HG03095 (cell line): ENCODE data around the gene PCBP4.

Experiments used
- ATAC-seq: cut with Tn5 transposase; IDR thresholded peaks from one replicate; pipeline ENCODE4 v1.9.1; 2021; ENCODE audit warnings: moderate library complexity; ENCODE audit not compliant: unreplicated experiment

PCBP4 gene

DNA sequence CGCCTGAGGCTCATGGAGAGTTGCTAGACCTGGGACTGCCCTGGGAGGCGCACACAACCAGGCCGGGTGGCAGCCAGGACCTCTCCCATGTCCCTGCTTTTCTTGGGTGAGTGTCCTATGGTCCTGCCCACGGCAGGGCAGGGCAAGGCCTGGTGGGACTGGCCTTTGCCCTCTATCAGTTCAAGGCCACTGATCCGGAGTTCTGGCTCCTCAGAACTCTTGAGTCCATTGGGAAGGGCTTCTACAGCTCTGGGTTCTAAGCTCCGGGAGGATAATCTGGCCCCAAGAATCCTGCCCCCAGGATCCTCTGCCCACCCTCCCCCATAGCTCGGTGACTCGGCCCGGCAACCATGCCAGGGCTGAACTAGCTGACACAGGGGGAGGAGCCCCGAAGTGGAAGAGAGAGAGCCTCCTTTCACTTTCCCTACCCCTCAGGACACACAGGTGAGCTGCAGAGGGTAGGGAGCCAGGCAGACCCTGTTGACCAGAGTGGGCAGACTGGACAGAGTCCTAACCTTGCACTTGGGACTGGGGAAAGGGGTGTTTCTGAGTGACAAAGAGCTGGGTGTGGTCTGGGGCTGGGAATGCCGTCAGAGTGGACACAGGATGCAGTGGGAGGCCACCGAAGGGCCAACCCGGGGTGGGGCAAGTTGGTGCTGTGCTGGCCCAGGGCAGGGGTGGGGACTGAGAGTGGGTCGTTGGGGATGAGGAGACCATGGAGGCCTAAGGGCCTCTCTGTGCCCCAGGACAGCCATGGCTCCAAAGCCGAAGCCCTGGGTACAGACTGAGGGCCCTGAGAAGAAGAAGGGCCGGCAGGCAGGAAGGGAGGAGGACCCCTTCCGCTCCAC, 24.4 kb downstream of the PCBP4 start:
- peak; percentile 28 for ATAC-seq

DNA sequence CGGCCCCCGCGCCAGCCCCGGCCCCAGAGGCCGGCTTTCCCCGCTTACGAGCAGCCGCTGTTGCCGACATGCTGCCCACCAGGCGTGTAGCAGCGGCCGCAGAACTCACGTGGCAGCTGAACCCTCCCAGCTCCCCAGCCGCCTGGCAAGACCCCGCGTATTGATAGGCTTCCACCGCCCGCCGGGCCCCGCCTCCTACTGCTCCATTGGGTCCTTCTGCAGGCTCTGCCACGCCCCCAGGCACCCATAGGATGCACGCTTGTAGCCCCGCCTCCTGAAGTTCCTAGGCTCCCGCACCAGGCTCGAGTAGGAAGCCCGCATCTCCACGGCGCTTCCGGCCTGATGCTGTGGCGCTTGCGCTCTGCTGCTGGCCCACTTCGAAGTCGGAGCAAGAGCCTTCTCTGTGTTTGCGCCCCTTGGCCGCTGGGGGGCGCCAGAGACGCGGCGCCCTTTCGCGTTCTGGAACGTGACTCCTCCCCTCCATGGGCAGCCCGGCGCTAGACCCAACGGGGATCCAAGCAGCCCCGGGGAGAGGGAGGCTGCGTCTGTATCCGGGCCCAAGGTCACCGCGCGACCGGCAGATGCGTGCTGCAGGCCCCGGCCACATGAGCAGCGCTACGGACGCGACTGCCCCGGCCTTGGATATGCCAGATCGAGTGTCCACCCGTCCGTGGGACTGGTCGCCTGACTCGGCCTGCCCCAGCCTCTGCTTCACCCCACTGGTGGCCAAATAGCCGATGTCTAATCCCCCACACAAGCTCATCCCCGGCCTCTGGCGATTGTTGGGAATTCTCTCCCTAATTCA, 25.3 kb downstream of the PCBP4 start, which contains the start of the genes PARP3 and RRP9:
TSS of gene PARP3 (plus strand) at position 566 of the 805 bp plus-strand sequence. CDS start 993 bp downstream, outside the sequence.
TSS of gene RRP9 (minus strand) at position 107 of the 805 bp plus-strand sequence. CDS start at position 70, 37 bp downstream.
- peak; percentile 81 for ATAC-seq

DNA sequence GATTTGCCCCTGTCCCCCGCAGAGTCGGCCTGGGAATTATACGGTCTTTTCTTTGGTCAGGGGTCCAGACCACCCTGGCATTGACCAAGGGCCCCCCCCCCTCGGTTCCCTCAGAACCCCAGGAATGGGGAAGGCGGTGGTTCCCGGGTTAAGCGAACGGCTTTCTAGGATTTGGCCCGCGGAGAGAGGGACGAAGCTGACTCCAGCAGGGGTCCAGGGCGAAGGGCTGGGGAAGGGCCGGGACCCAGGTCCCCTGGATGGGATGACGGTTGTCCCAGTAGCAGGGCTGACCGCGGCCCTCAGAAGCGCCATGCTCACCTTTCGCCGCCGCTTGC, 25.8 kb downstream of the PCBP4 start:
- ATAC-seq: no peak

DNA sequence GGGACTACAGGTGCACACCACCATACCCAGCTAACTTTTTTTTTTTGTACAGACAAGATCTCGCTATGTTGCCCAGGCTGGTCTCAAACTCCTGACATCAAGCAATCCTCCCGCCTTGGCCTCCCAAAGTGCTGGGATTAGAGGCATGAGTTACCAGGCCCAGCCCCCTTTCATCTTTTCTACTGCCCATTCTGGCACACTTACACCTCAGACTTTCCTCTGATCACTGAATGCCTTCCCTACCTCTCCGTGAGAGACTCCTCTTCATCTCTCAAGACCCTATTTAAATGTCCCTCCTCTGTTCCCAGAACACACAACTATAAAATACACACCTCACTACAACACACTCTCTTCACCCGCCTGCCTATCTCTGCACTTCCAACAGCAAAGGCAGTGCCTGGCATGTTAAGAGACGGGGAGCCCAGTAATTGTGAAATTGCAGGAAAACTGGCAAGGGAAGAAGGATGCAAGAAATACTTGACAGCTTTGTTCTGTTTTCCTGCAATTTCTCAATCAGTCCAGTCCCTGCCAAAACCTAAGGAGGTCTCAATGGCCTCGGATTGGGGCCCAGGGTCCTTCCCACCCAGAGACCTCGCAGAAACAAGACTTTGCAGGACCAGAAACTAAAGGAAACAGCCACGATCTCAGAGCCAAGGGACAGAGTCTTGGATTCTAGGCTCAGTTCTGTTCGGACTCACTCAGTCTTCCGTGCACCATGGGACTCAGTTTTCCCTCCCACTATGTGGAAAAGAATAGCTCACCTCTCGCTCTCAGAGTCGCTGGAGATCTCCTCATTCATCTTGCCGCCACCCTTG, 26.4 kb downstream of the PCBP4 start:
- no peak for ATAC-seq

DNA sequence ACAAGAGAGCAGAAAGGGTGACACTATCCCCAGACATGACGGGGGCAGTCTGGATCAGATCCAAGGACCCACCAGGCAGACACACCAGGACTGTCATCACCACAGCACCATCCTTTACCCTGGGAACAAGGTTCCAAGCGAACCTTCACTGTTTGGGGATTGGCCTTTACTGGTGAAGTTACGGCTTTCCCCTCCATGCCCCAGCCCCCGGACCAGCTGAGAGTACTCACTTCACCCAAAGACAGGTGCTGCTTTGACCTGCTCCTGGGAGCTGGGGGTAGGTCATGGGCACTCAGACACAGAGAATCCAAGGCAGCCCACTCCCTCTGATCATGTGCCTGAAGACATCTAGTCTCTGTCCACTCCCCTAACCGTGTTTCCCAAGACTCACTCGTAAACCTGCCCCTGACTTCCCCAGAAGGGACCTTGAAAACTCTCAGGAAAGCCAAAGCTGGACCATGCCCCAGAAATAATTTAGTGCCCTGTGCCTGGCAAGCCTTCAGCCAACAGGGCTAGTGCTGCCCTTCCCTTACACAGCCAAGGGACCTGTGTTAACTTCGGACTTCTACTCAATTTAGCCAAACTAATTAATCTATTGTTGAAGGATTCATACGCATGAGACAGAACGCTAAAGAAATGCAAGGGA, 28.4 kb downstream of the PCBP4 start:
- no peak for ATAC-seq

DNA sequence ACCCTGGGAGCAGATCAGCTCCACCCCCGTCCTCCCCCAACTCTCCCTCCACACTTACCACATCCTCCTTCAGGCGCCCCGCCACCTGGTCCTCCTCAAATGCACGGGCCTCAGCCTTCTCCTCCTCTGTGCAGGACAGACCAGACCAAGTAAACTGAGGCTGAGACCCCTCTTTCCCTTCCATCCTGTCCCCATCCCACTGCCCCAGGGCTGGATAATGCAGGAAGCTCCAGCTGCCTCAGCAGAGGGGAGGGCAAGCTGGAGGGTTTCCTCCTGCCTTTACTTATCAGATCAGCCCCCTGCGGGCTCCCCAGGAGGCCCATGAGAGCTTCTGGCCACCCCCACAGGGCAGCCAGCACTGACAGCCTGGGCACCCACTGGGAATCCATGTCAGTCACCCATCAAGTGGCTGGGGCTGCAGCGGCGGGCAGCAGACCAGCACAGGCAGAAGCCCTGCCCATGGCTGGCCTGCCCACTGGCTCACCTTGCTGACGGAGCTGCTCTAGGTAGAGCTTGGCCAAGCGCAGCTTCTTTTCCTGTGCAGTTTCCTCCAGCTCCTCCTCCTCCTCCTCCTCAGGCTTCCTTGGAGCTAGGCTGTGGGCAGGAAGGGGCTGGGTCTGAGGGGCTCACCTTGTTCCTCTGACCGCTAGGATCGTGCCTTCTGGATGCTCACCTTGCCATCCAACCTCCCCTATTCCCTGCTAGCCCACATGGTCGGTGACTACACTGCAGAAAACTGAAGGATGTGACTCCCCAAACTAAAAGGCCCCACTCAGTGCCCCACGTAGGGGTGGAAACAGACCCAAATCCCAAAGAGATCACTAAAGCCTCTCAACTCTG, 29.4 kb downstream of the PCBP4 start:
- ATAC-seq: no peak

DNA sequence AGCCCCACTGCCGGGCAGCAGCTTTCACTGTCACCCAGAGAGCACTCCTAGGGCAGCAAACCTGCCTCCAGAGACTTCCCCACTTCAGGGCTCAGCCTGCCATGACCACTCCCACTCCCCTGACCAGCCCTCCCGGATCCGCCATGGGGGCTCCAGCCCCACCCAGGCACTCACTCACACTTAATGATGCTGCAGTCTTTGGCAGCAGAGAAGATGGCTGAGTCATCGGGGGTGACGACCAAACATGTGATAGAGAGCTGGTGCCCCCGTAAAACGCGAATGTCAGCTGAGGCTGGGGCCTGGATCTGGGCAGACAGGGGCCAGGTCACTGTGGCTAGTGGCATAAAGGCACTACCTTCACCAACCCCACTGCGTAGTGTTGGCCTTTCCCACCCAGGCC, 30.2 kb downstream of the PCBP4 start:
- no peak for ATAC-seq

DNA sequence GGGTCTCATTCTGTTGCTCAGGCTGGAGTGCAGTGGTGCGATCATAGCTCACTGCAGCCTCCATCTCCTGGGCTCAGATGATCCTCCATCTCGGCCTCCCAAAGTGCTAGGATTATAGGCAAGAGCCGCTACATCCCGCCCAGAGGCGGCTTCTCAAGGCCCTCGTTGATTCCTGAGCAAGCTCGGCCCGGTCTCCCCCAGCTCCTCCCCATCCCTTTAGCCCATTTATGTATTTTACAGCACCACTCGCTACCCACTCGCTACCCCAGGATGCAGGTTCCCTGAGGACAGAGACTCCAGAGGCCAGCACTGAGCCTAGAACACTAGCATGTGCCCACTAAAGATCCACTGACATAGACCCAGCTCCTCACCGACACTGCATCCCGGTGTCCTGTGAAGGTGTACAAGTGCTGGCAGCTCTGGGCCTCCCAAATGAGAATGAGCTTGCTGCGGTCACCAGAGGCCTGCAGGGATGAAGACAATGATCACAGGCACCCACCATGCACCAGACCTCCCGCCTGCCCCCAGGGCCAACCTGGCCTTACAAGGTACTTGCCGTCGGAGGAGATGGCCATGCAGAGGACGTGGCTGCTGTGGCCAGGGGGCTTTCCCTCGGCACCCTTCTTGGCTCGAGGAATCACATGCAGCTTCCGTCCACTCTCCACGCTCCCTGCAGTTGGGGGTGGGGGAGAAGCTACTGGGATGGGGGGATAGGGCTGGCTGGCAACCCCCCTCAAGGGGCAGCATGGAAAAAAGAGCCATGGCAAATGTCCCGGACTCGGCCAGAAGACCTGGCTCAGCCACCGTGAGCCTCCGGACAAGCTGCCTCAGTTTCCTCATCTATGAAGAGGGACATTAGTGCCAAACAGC, 31.1 kb downstream of the PCBP4 start:
- ATAC-seq: no peak

DNA sequence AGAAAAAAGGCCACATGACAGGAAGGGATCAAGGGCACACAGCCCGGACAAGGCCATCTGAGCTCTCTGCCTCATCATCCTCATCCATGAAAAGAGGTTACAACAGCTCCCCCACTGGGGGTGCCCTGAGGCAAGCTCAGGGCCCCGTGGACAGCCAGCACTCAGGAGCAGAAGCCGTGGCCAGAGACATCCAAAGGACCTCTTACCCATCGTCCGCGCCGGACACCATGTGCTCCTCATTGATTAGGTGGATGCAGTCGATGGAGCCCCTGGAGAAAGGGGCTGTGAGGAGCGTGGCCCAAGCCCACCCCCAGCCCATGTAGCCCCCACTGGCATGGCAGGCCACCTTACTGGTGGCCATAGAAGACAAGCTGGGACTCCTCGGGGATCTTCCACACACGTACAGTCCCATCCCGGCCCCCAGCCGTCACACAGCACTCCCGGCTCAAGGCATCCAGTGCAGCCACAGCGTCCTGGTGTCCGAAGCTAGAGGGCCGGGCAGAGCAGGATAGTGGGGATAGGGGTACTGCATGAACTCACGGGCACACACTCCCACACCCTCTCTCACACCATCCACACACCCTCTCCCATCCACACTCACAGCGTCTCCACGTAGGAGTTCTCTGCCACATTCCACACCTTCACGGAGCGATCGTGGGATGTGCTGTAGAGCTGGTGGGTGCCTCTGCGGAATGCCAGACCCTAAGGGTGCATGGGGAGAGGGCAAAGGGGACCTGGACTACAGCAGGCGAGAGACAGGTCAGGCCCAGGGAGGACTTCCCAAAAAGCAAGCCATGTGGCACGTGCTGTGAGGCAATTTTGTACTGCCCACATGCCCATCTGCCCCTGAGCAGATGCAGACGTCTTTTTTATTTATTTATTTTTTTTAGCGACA, 32.0 kb downstream of the PCBP4 start:
- no peak for ATAC-seq

DNA sequence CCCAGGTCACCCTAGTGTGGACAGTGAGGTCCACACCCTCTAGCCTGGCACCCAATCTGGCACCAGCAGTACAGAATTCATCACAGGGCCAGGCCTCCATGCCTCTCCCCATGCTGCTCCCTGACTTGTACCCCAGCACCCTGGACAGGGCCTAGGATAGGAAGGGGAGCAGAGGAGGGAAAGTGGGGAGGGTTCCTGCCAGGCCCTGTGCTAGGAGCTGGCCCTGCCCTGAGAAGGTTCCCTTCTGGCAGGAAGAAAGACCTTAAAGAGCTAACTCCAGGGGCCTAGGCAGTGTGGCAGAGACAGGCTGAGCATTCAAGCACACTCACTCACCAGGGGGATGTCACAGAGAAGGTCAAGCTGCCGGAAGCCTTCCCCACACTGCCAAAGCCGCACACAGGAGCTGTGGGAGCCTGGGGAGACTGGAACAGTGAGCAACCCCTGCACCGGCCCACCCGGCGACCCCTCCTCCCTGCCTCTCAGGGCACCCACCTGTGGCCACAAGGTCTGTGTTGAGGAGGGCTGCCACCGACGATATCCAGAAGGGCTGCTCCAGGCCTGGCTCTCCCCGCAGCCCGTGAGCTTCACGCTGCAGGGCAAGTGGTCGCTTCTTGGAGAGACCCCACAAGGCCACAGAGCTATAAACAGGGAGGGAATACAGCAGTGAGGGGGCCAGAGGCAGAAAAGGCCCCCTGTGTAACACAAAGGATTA, 33.0 kb downstream of the PCBP4 start:
- ATAC-seq: no peak

DNA sequence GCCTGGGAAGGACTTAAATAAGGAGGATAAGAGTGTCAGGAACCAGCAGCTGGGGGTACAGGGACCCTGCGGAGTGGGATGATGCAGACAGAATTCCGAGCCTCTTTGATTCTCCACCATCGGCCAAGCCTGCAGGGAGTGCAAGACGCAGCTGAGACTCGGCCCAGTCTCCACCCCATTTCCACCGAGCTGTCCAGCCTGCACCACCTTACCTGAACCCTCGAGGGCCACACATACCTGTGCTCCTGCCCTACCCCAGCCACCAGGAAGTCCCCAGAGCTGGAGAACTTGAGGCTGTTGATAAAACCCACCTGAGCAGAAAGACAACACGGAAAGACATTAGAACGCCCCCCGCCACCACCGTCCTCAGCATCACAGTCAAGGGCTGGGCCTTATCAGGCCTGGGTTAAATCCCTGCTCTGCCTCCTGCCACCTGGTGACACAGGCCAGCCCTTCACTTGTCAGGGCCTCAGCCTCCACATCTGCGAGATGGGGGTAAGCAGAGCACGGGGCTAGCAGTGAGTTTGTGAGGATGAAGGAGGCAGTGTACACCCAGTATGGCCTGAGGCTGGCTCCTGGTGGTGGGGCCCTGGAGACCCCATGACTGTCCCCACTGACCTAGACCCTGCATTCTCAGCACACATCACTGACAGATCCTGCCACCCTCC, 33.6 kb downstream of the PCBP4 start:
- no peak for ATAC-seq

DNA sequence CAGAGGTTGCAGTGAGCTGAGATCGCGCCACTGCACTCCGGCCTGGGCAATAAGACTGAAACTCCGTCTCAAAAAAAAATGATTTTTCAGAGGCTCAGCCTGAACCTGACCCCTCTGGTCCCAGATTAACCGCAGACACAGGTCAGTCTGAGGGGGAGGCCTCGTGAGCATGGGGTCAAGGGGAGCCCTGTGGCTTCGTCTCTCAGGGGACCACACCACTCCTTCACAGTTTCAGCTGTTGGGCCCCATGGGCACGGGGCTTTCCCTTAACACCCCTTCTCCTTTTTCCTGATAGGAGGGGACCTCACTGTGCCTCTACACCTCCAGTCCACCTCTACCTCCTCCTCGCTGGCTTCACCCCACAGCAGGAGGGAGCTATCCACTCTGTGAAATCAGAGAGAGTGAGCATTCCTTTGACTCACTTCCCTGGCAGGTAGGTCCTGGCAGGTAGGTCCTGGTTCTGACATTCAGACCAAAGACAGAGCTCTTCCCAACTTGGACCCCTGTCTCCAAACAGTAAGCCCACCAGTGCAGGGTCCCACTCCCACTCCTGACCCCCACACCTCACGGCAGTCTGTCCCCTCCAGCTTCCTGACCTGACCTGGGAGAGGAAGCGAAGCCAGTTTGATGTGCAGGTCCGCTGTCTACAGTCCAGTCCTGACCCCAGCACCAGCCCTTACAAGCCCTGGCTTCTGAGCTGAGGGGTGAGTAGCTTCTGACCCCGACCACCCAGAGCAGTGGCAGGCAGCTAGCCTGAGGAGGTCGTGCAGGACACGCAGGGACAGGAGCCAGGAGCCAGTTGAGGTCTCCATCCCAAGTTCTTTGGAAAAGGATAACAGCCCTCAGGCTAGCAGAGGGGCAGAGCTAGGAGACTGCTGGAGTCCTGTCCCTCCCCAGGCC, 34.5 kb downstream of the PCBP4 start:
- ATAC-seq: no peak

DNA sequence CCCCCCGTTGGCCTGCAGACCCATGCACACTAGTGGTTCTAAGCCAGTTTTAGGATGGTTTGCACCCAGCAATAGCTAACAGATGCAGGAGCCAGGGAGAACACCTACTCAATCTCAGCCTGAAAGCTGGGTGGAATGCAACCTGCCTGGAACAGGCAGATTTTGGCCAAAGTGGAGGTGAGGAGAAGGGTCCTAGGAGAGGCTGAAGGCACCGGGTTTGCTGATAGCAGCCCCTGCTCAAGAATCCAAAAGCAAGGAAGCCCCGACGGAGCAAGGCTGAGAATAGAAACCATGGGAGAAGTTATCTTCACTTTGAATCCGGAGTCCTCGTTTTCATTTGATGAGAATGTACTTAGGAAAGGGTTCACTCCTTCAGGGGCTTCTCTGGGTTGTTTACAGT, 35.5 kb downstream of the PCBP4 start:
- no peak for ATAC-seq

DNA sequence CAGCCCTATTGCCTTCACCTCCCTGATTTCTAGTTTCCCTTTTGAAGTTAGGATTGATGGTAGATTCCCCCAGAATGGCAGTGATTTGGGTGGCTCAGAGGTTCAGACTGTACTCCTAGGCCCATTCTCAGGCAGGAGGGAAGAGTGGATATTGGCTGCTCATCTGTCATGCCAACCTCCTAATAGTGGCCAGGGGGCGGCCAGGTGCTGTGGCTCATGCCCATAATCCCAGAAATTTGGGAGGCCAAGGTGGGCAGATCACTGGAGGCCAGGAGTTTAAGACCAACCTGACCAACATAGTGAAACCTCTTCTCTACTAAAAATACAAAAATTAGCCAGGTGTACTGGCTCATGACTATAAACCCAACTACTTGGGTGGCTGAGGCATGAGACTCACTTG, 36.8 kb downstream of the PCBP4 start:
- ATAC-seq: no peak

DNA sequence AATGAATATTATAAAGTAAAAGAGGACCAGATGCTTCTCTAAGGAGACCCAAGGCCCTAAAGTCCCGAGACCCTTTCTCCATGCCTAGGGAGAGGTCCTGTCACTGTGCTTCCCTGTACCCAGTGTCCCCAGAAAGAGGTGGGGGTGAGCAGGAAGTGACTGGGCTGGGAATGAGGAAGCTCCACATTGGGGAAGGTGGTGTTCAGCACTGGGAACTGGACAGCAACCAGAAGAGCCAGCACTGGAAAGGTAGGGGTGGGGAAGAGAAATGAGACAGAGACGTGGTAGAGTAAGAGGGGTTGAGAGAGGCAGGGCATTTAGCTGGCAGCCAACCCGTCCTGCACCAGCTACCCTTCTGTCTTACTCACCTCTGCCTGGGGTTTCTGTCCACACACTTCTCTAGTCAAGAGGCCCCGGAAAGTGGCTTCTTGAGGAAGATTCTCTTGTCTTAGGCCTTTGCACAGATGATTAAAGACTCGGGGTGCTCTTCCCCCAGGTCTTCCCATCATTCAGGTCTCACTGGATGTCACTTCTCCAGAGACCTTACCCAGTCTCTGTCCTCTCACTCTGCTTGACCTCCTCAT, 37.7 kb downstream of the PCBP4 start:
- ATAC-seq: no peak
